GM08714 (cell line): ENCODE data around the gene LARGE1.

Experiments used
- H3K4me3 ChIP-seq: fragments of 200-500 bp; sonication (Bioruptor generic); 2 replicates; pipeline ENCODE4 v1.5.1; 2014; ENCODE audit warnings: mild to moderate bottlenecking, low read length, inconsistent platforms
- ZNF274 ChIP-seq: IDR thresholded peaks from 2 replicates; pipeline ENCODE4 v1.6.1; 2012; ENCODE audit warnings: mild to moderate bottlenecking, low read depth, low read length

The LARGE1 gene

DNA sequence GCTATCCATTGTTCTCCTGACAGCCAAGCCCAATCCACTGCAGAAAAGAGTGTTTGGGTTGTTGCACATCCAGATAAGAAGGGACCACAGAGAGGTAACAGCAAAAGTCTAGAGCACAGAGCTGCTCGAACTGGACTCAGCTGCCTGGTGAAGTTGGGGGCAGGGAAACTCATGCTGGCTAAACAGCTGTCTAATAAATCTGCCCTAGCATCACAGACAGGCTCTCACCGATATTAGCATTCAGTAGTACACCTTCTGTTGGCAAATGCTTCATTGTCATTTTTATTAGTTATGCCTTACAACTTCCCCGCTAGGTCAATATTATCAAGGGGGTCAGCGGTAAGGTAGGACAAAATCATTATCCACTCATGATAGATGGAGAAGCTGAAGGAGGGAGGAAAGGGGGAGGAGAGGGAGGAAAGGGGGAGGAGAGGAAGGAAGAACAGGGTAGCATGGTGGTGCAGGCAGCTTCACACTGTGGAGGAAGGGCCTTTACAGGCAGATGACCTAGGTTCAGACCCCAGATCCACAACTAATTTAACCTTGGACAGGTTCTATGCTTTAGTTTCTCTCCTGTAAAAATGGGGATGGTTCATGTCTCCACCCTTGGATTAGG lies 102.7 kb downstream of the LARGE1 start:
- H3K4me3 ChIP-seq: no peak overlapping the region
- no peak for TF ChIP-seq ZNF274

DNA sequence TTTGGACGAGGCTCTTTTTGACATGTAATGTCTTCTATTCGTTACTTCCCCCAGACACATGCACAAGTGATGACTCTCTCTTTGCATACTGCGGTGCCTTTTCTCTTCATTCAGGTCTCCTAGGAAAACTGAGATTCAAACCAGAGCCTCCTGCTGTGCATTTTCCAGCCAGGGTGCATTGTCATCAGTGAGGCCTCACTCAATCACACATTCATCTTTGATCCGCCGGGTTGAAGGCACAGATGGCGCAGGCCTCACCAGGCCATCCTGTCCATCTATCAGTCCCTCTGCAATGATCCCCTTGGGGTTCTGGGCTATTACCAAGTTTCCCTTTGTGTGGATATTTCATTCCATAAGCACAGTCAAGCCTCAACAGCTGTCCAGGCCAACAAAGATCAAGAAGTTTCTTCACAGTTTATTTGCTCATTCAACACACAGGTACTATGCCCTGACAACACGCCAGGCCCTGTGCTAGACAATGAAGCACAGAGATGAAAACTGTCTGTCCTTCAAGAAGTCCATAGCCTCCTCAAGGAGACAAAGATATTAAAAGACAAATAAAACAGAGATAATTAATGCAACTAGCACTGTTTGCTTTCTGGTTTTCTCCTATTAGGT lies 107.8 kb downstream of the LARGE1 start:
- no peak overlapping the region for H3K4me3 ChIP-seq
- TF ChIP-seq ZNF274: no peak

DNA sequence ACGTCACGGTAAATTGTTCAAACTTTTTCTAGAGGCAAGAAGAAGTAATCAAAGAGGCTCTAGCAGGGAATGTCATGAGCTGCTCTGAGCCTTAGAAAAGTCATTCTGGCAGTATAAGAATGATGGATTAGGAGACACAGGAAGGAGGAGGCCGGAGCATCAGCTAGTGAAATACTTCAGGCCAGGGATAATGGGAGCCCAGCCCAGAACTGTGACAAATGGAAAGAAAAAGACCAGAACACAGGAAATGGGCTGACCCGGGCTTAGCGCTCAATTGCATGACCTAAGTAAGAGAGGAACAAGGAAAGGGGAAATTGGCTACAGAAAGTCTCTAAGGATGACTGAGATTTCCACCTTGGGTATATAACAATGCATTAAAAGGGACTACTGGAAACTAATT lies 108.6 kb downstream of the LARGE1 start:
- H3K4me3 ChIP-seq: no peak overlapping the region
- no peak for TF ChIP-seq ZNF274

DNA sequence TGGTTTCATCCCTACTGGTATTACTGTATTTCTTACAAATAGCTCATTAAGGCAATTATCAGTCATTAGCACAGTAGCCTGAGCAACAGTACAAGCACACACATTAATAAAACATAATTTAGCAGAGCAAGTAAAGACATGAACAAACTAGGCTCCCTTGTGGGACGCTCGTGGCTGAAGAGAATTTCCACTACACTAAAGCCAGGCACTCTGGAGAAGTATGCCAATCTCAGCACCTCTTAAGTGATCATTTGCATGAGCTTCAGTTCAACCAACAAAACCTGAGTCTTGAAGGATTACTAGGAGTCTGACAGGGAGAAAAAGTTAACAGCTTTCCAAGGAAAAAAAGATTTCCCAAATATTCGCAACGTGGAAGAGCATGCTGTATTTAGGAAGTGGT lies 109.1 kb downstream of the LARGE1 start:
- TF ChIP-seq ZNF274: no peak

DNA sequence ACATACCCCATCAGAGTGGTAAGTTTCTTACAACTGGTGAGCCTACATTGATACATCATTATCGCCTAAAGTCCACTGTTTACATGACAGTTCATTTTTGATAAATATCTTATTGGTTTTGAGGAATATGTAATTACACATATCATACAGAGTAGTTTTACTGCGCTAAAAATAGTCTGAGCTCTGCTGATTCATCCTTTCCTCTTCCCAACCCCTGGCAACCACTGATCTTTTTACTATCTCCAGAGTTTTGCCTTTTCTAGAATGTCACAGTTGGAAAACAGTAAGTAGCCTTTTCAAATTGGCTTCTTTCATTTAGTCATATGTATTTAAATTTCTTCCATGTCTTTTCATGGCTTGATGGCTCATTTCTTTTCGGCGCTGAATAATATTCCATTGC lies 112.8 kb downstream of the LARGE1 start:
- H3K4me3 ChIP-seq: no peak overlapping the region
- no peak for TF ChIP-seq ZNF274

More for the DNA sequence above, 109.1 kb downstream of the LARGE1 start:
- H3K4me3 ChIP-seq: no peak overlapping the region

DNA sequence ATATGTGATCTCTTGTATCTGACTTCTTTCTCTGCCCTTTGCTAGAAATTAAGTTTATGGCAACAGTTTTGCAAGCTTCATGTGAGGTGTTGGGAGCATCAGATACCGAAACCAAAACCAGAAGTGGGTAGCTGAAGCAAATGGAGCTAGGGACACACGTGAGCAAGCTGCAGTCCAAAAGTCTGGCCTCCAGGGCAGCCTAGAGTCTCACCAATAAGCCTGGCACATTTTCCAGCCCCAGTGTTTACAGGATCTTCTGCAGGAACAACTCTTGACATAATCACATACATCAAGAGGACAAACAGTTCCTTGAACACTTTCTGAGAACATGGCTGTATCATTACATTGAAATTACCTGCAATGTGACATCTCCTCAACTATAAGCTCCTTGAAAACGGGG lies 114.1 kb downstream of the LARGE1 start:
- no peak for TF ChIP-seq ZNF274

DNA sequence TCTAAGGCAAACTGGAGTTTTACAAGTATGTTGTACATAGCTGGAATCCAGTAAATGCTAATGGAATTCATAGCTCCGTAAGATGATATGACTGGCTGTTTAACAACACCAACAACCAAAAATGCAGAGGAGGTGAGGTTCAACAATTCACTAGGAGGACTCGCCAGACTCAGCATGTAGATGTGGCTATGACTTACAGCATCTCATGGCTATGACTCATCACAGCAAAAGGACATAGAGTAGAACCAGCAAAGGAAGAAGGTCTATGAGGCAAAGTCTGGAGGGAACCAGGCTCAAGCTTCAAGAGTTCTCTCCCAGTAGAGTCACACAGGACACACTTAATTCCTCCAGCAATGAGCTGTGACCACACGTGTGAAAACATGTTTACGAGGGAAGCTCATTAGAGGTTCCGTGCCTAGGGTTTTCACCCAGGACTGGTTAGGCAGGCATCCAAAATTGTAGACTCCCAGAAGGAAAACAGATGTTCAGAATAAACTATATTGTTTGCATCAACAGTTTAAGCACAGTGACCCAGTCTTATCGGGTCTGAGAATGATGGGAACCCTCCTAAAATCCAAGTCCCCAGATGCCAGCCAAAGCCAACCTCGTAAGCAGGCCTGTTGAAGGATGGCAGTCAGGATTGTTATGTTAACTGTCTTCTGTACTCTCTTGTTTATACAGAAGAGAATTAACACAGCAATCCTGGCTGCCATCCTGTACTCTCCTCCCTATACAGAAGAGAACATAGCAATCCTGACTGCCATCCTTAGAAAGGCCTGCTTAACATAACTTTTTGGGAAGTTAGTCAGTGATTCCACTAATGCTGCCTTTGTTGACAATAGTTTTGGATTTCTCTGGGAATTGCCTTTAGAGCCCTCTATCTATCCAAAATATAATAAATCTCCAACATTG lies 116.6 kb downstream of the LARGE1 start:
- no peak overlapping the region for H3K4me3 ChIP-seq
- no peak for TF ChIP-seq ZNF274

More for the DNA sequence above, 114.1 kb downstream of the LARGE1 start:
- no peak overlapping the region for H3K4me3 ChIP-seq

DNA sequence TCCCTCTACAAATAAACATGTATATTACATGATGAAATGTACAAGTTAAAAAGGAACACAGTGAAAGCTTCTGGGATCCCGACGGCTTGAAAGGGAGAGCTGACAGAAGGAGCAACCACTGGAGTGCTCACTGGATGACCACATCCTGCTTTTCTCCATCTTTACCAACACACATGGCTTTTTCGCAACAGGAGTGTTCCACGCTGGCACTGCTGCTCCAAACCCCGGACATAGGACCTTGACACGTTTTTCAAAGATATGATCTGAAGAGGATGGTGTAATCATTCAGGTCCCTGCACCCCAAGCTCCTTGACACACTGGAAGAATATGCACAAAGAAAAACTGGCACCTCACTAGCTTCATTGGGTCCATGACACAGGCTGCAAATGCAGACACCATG lies 121.9 kb downstream of the LARGE1 start:
- no peak overlapping the region for H3K4me3 ChIP-seq
- no peak for TF ChIP-seq ZNF274

DNA sequence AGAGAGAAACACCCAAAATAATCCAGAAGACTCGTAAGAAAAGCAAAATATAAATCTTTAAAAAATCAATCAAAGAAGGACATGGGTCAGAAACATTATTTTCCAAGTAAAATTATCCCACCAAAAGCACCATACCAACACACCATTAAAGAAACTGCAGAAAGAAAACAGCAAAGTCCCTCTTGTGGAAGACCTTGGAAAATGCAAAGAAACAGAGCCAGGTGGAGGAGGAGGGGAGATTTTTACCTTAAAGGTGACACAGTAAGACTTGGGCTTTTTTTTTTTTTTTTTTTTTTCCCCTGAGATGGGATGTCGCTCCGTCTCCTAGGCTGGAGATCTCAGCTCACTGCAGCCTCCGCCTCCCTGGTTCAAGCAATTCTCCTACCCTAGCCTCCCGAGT lies 123.8 kb downstream of the LARGE1 start:
- H3K4me3 ChIP-seq: no peak overlapping the region

DNA sequence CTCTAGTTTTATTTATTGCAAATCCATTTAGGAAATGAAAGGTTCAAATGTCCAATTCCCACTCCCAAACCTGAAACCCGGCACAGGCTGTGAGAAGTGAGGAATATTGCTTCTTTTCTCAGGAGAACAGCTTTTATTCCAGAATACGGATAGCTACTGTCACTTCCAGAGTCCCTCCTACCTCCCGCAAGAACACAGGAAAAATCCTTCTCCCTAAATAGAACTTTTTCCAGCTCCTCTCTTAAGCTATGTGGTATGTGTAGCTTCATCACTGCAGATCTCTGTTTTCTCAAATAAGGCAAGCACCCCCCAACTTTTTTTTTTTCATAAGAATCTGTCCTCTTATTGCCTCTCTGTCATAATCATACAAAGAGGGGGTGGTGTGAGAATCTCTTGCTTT lies 126.8 kb downstream of the LARGE1 start:
- no peak overlapping the region for H3K4me3 ChIP-seq
- TF ChIP-seq ZNF274: no peak

More for the DNA sequence above, 123.8 kb downstream of the LARGE1 start:
- TF ChIP-seq ZNF274: no peak

DNA sequence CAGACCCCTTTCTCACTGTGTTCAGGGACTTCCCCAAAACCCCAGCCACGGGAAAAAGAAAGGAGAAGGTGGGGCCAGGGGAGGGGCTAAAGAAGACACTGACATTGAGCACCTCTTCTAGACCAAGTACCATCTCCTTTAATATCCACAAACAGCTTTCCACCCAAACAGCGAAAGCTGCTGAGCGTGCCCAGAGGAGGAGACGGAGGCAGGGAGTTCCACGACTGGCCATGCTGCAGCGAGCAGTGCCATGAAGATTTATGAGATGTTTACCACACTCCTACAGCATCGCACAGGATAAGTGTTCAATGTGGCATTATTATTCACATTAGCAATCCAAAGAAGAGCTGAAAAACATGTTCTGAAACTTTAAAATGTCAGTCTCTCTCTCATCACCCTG lies 127.4 kb downstream of the LARGE1 start:
- no peak overlapping the region for H3K4me3 ChIP-seq
- no peak for TF ChIP-seq ZNF274

DNA sequence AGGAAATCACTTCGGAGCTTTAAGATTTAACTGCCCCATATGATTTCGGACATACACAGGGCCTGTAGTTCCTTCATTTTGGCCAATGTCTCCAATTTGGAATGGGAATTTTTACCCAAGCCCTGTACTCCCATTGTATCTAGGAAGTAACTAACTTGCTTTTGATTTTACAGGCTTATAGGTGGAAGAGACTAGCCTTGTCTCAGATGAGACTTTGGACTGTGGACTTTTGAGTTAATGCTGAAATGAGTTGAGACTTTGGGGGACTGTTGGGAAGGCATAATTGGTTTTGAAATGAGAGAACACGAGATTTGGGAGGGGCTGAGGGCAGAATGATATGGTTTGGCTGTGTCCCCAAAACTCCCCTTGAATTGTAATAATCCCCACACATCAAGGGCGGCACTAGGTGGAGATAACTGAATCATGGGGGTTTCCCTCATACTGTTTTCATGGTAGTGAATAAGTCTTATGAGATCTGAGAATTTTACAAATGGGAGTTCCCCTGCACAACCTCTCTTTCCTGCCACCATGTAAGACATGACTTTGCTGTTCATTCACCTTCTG lies 130.5 kb downstream of the LARGE1 start:
- no peak overlapping the region for H3K4me3 ChIP-seq
- no peak for TF ChIP-seq ZNF274

DNA sequence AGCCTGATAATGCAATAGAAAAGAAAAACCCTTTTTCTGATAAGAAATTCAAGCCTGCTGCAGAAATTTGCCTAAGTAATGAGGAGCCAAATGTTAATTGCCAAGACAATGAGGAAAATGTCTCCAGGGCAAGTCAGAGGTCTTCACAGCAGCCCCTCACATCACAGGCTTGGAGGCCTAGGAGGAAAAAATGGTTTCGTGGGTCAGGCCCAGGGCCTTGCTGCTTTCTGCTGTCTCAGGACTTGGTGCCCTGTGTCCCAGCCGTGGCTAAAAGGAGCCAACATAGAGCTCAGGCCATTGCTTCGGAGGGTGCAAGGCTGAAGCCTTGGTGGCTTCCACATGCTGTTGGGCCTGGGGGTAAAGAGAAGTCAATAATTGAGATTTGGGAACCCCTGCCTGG lies 131.3 kb downstream of the LARGE1 start:
- H3K4me3 ChIP-seq: no peak overlapping the region
- TF ChIP-seq ZNF274: no peak

DNA sequence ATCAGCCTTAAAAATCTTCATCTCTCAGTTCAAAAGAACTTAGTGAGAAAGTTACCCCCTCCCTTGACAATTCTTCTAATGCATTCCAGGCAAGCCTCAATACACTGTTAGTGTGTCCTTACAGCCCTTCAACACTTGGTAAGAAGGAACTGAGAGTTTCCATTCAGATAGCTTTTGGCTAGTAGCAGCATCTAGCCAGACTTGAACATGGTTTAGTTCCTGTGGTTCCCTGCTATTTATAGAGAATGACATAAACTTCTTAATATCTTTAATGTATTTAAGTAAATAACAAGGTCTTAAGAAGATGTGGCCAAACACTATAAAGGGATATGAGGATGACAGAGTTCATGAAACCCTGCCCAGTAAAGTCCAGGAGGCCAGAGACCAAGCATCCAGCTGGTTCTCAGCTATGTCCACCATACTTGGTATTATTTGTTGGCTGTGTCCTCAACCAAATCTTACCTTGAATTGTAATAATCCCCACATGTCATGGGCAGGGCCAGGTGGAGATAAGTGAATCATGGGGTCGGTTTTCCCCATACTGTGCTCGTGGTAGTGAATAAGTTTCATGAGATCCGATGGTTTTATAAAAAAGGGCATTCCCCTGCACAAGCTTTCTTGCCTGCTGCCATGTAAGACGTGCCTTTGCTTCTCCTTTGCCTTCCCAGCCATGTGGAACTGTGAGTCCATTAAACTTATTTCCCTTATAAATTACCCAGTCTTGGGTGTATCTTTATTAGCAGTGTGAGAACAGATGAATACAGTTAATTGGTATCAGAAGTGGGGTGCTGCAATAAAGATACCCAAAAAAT lies 132.4 kb downstream of the LARGE1 start:
- H3K4me3 ChIP-seq: no peak overlapping the region
- TF ChIP-seq ZNF274: no peak
